ENCODE measurements around the gene LRCH4.
A peak's percentile ranks its signal among the peaks of the same experiment; 100 is the strongest.
"Not testable (repeated sequence)": the region's sequence is repeated elsewhere in the genome, so short reads cannot be mapped to it uniquely, and the experiment has no call there.

LRCH4 gene

GRCh38 chr7:100541309-100541708, 44.6 kb downstream of the LRCH4 start:
- not testable (repeated sequence) for DNase-seq

- DNase-seq = no peak
These were observed 45.7 kb downstream of the LRCH4 start for GRCh38 chr7:100540073-100540723.

- DNase-seq = no peak
These were observed 46.4 kb downstream of the LRCH4 start for GRCh38 chr7:100539436-100540006.

- DNase-seq = peak; percentile 100
These were observed 47.1 kb downstream of the LRCH4 start, which contains the start of gene AGFG2 for GRCh38 chr7:100538654-100539435. Gene AGFG2 (plus strand): TSS chr7:100539203. CDS start chr7:100539347, 144 bp downstream.

GRCh38 chr7:100538348-100538653, 47.6 kb downstream of the LRCH4 start:
- no peak for DNase-seq

- DNase-seq = not testable (repeated sequence)
These were observed 49.2 kb downstream of the LRCH4 start for GRCh38 chr7:100536695-100537094.

- DNase-seq = not testable (repeated sequence)
These were observed 49.9 kb downstream of the LRCH4 start for GRCh38 chr7:100535982-100536381.

- peak; percentile 90 for DNase-seq
These were observed 53.5 kb downstream of the LRCH4 start for GRCh38 chr7:100532165-100533022.

GRCh38 chr7:100528108-100528866, 57.6 kb downstream of the LRCH4 start:
- not testable (repeated sequence) for DNase-seq

Measured in hematopoietic multipotent progenitor cell treated with erythropoietin and hydrocortisone succinate and interleukin-3 and kit ligand, for 6 days (in vitro differentiated cells).